Naive thymus-derived CD4-positive, alpha-beta T cell (primary cell): ENCODE results near the gene DENND1A. TPM values are rescaled to one million over a fixed set of nuclear protein-coding genes. Genes with fewer than 3 reads are reported as not detected.
"Not testable (repeated sequence)": the region's sequence is repeated elsewhere in the genome, so short reads cannot be mapped to it uniquely, and the experiment has no call there.

Source experiments
- ATAC-seq: fragments of 150-1000 bp; cut with Tn5 transposase; 2 replicates; pipeline ENCODE4 v1.10.0; 2021; ENCODE audit warnings: mild to moderate bottlenecking, moderate library complexity
- CTCF ChIA-PET: fragments of 350-600 bp; sonication (Branson Sonifier 250); formaldehyde crosslinking; loops from one replicate; lab custom pipeline; 2021; ENCODE audit warnings: antibody characterized with exemption; lab: Charles Lee
- POLR2A ChIA-PET: fragments of 350-600 bp; sonication (Branson Sonifier 250); formaldehyde crosslinking; loops from one replicate; lab custom pipeline; 2021; ENCODE audit warnings: antibody characterized with exemption, inconsistent platforms; lab: Charles Lee
- DNase-seq, 9 donors: peaks; one replicate each; pipeline versions ENCODE4 v3.0.0 to v3.0.0-alpha.2; 2020 to 2022; ENCODE audit warnings: mixed read lengths in 1 of 9
- H3K27ac ChIP-seq: one replicate; pipeline ENCODE4 v1.7.0; 2013; ENCODE audit warnings: mild to moderate bottlenecking, low read depth, low read length, moderate library complexity
- H3K27me3 ChIP-seq, 2 donors: one replicate each; pipeline ENCODE4 v1.7.0; 2013; ENCODE audit warnings: low read length in 2 of 2, mild to moderate bottlenecking in 2 of 2, moderate library complexity in 2 of 2; ENCODE audit not compliant: control insufficient read depth in 2 of 2, insufficient read depth in 2 of 2
- H3K36me3 ChIP-seq, 3 experiments: 1 replicate in 2 of 3; 2 replicates in 1 of 3; pipeline ENCODE4 v1.7.0; 2013; ENCODE audit warnings: low read length in 3 of 3, mild to moderate bottlenecking in 3 of 3, moderate library complexity in 1 of 3; ENCODE audit not compliant: insufficient read depth in 3 of 3, control insufficient read depth in 2 of 3
- H3K4me1 ChIP-seq, 2 donors: one replicate each; pipeline ENCODE4 v1.7.0; 2013; ENCODE audit warnings: low read length in 2 of 2, mild to moderate bottlenecking in 2 of 2, moderate library complexity in 1 of 2; ENCODE audit not compliant: control insufficient read depth in 2 of 2, insufficient read depth in 2 of 2
- H3K4me3 ChIP-seq: 2 replicates; pipeline ENCODE4 v1.7.0; 2013; ENCODE audit warnings: mild to moderate bottlenecking, low read length
- H3K9me3 ChIP-seq, 3 experiments: 1 replicate in 2 of 3; 2 replicates in 1 of 3; pipeline ENCODE4 v1.7.0; 2013; ENCODE audit warnings: low read length in 3 of 3; ENCODE audit not compliant: control insufficient read depth in 2 of 3
- H3K27ac Mint-ChIP-seq, 9 donors: one replicate each; pipeline ENCODE4 v1.8.0; 2020 to 2022; ENCODE audit warnings: mixed read lengths in 9 of 9, mild to moderate bottlenecking in 8 of 9, moderate library complexity in 5 of 9, inconsistent platforms in 2 of 9
- H3K27me3 Mint-ChIP-seq, 5 donors: one replicate each; pipeline ENCODE4 v1.8.0; 2021 to 2022; ENCODE audit warnings: mixed read lengths in 5 of 5, mild to moderate bottlenecking in 1 of 5
- H3K36me3 Mint-ChIP-seq, 5 donors: one replicate each; pipeline ENCODE4 v1.8.0; 2020 to 2022; ENCODE audit warnings: mixed read lengths in 5 of 5, mild to moderate bottlenecking in 3 of 5, inconsistent platforms in 1 of 5
- H3K4me1 Mint-ChIP-seq, 7 donors: one replicate each; pipeline ENCODE4 v1.8.0; 2020 to 2022; ENCODE audit warnings: mixed read lengths in 7 of 7, mild to moderate bottlenecking in 3 of 7, inconsistent platforms in 1 of 7
- H3K4me3 Mint-ChIP-seq, 10 donors: one replicate each; pipeline ENCODE4 v1.8.0; 2020 to 2022; ENCODE audit warnings: mild to moderate bottlenecking in 10 of 10, mixed read lengths in 10 of 10, moderate library complexity in 6 of 10, inconsistent platforms in 2 of 10
- H3K9me3 Mint-ChIP-seq, 11 donors: one replicate each; pipeline ENCODE4 v1.8.0; 2020 to 2022; ENCODE audit warnings: mixed read lengths in 11 of 11, mild to moderate bottlenecking in 4 of 11, inconsistent platforms in 1 of 11, moderate library complexity in 1 of 11
- intact Hi-C, 2 donors: fragments of 100-400 bp; cut with micrococcal nuclease; formaldehyde crosslinking; loops; one replicate each; pipeline ENCODE4 v1.15.1; 2023
- polyA plus RNA-seq, 2 donors: library from polyadenylated mRNA; unstranded; fragments of 300-500 nt; fragmentation: Illumina TruSeq; gene quantifications; one replicate each; pipeline ENCODE4 v1.2.3, GENCODE V29; 2021
- total RNA-seq, 6 experiments: library from RNA in 5 of 6; stranded (reverse) in 5 of 6; gene quantifications; 1 replicate in 5 of 6; 2 replicates in 1 of 6; pipeline ENCODE4 v1.2.3 and lab custom pipeline; 2021 to 2026

DENND1A gene
- total and polyA plus RNA-seq, 7 experiments from 2014 or later = 4.6 to 41.1 (median 16.5) TPM

DNA sequence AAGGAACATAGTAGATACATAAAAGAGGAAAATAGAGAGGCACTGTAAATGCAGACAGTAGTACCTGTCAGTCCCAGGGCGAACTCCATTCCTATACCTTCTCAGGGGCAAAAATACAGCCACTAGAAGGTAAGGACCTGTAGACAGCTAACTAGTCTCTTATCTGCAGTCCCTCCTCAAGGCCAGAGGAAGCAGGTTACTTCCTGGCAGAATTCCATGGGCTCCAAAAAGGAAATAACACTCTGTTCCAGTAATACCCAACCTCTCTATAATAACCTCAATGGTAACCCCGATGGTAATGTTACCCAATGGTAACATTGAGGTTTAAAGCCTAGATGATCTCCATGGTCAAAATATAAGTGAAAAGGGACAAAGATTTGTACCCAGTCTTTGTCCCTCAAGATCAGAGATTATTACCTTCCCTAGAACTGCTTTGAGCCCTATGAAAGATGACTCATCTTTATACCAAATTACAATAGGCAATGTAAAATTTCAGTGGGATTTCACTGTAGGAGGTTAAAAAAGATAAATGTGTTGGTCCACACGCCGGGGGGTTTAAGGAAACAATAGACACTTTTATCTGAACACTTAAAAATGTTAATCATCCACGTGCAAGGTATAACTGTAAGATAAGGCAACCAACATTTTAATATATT, 113.0 kb downstream of the DENND1A start:
- Mint-ChIP-seq H3K4me3 (no peak overlapping the region), H3K9me3 (peaks cover 0 to 2% (median 0%) of the 10 kb centered on the region in 11 donors), H3K4me1 (peaks cover 0 to 4% (median 0%) of the 10 kb centered on the region in 7 donors), H3K27ac (no peak overlapping the region), H3K27me3 (no peaks in the 10 kb centered on the region), H3K36me3 (peaks cover 0 to 19% (median 7%) of the 10 kb centered on the region in 5 donors)
- no peak for DNase-seq
- H3K27me3 ChIP-seq = no peaks in the 10 kb centered on the region
- ChIA-PET POLR2A (no interaction called here), CTCF (no interaction called here)
- H3K36me3 ChIP-seq = no peaks in the 10 kb centered on the region
- ATAC-seq = no peak
- intact Hi-C loops = no loop called here
- no peaks in the 10 kb centered on the region for H3K4me1 ChIP-seq
- no peaks in the 10 kb centered on the region for H3K9me3 ChIP-seq
- H3K27ac ChIP-seq = no peak overlapping the region
- H3K4me3 ChIP-seq = no peak overlapping the region

DNA sequence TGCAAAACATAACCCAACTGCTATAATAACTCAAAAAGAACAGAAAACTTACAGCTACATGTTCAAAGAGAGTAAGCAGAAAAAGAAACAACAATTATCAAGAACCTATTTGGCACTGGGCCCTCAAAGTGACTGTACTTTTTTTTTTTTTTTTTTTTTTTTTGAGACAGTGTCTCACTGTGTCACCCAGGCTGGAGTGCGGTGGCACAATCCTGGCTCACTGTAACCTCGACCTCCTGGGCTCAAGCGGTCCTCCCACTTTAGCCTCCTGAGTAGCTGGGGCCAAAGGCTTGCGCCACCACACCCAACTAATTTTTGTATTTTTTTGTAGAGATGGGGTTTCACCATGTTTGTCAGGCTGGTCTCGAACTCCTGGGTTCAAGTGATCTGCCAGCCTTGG, 114.1 kb downstream of the DENND1A start:
- H3K36me3 ChIP-seq, ATAC-seq, intact Hi-C loops, H3K27me3 Mint-ChIP-seq, H3K9me3 Mint-ChIP-seq, POLR2A ChIA-PET, H3K9me3 ChIP-seq, H3K4me3 Mint-ChIP-seq, H3K4me3 ChIP-seq, H3K27ac ChIP-seq, DNase-seq, H3K27me3 ChIP-seq, H3K4me1 ChIP-seq, H3K4me1 Mint-ChIP-seq, H3K27ac Mint-ChIP-seq: not testable (repeated sequence)
- CTCF ChIA-PET = interaction anchor here (0.6 kb wide), 1 partner anchor 54 kb away, joined by 3 read pairs; no protein-coding TSS in a partner anchor
- peaks cover 0 to 21% (median 10%) of the 10 kb centered on the region in 5 donors for H3K36me3 Mint-ChIP-seq

DNA sequence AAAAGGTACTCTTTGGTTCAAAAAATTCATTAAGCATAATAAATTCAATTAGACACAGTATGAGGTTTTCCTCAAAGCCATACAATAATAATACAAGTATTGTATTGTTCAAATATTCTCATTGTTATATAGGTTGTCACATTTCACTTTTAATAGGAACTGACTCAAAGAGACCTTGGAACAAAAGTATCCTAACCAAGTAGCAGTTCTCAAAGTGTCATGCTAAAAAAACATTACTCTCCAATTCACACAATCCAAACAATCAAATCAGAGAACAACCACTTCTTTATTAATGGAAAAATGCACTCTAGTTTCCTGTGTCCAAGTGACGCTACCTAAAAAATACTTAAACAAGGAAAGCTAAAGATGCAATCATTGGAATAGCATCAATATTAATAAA, 115.4 kb downstream of the DENND1A start:
- no peaks in the 10 kb centered on the region for H3K27me3 Mint-ChIP-seq
- Histone ChIP-seq H3K27ac (no peak overlapping the region), H3K4me1 (no peaks in the 10 kb centered on the region), H3K4me3 (no peak overlapping the region), H3K9me3 (no peaks in the 10 kb centered on the region), H3K27me3 (no peaks in the 10 kb centered on the region), H3K36me3 (no peaks in the 10 kb centered on the region)
- H3K4me3 Mint-ChIP-seq = no peak overlapping the region
- no peaks in the 10 kb centered on the region for H3K9me3 Mint-ChIP-seq
- peaks cover 0 to 16% (median 4%) of the 10 kb centered on the region in 5 donors for H3K36me3 Mint-ChIP-seq
- intact Hi-C loops = no loop called here
- DNase-seq (no peak), ATAC-seq (no peak)
- ChIA-PET CTCF (no interaction called here), POLR2A (no interaction called here)
- no peak overlapping the region for H3K27ac Mint-ChIP-seq
- H3K4me1 Mint-ChIP-seq = peaks cover 0 to 4% (median 0%) of the 10 kb centered on the region in 7 donors

DNA sequence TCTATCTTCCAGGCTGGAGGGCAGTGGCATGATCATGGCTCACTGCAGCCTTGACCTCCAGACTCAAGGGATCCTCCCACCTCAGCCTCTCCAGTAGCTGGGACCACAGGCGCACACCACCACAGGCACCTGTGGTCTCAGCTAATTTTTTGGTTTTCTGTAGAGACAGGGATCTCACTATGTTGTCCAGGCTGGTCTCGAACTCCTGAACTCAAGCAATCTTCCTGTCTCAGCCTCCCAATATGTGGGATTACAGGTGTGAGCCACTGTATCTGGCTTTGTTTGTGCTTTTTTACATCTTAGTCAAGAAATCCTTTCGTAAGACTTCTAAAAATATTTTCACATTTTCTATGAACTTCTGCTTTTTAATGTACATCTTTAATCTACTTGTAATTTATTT, 116.9 kb downstream of the DENND1A start:
- DNase-seq (no peak), ATAC-seq (no peak)
- CTCF ChIA-PET = no interaction called here
- no peaks in the 10 kb centered on the region for H3K27me3 Mint-ChIP-seq
- no peak overlapping the region for H3K27ac Mint-ChIP-seq
- H3K9me3 ChIP-seq = no peaks in the 10 kb centered on the region
- H3K36me3 ChIP-seq = no peaks in the 10 kb centered on the region
- intact Hi-C loops = no loop called here
- H3K4me3 ChIP-seq = no peak overlapping the region
- no peak overlapping the region for H3K4me3 Mint-ChIP-seq
- H3K9me3 Mint-ChIP-seq = no peaks in the 10 kb centered on the region
- H3K4me1 Mint-ChIP-seq = peaks cover 0 to 4% (median 0%) of the 10 kb centered on the region in 7 donors
- H3K27me3 ChIP-seq = no peaks in the 10 kb centered on the region
- no peaks in the 10 kb centered on the region for H3K4me1 ChIP-seq
- H3K27ac ChIP-seq = no peak overlapping the region
- POLR2A ChIA-PET = no interaction called here
- H3K36me3 Mint-ChIP-seq = peaks cover 0 to 13% (median 4%) of the 10 kb centered on the region in 5 donors

DNA sequence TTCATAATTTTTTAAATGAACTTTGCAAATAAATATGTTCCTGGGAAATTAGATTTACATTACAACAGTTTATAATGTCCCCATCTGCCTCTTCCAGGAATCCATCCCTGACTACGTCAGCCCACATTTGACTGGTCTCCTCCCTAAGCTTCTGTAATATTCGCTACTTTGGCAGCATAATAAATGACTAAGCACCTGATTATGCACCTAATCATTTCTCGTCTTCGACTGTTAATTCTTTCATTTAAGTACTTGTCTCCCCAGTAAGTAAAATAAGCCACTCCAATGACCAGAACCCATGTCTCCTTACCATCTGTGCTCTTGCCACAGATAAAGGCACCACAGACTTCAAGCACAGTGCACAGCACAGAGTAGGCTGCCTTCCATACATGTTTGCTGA, 122.7 kb downstream of the DENND1A start:
- Histone ChIP-seq H3K36me3 (no peaks in the 10 kb centered on the region), H3K4me3 (no peak overlapping the region), H3K9me3 (no peaks in the 10 kb centered on the region), H3K27ac (no peak overlapping the region), H3K4me1 (no peaks in the 10 kb centered on the region), H3K27me3 (no peaks in the 10 kb centered on the region)
- Mint-ChIP-seq H3K4me3 (no peak overlapping the region), H3K9me3 (no peaks in the 10 kb centered on the region), H3K36me3 (peaks cover 0 to 9% (median 3%) of the 10 kb centered on the region in 5 donors), H3K27me3 (no peaks in the 10 kb centered on the region), H3K4me1 (no peaks in the 10 kb centered on the region), H3K27ac (no peak overlapping the region)
- POLR2A ChIA-PET = no interaction called here
- DNase-seq = no peak
- ATAC-seq = no peak
- intact Hi-C loops = no loop called here
- CTCF ChIA-PET = no interaction called here

DNA sequence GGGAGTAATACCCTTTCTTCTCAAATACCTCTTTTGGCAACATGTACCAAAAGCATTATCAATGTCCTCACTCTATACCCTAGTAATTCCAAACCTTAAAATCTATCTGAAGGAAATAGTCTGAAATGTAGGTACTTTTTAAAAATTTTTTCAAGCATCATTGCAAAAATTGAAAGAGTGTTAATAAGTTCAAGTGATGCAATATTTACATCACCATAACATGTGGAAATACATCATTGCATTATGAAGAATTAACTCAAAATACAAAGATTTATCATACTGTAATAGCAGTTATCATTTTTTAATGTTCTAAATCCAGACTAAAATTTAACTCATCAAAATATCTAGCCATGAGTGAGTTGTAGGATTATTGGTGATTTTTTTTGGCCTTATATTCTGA, 123.1 kb downstream of the DENND1A start:
- Mint-ChIP-seq H3K9me3 (no peaks in the 10 kb centered on the region), H3K4me1 (no peaks in the 10 kb centered on the region), H3K4me3 (no peak overlapping the region), H3K27me3 (no peaks in the 10 kb centered on the region), H3K36me3 (peaks cover 0 to 9% (median 3%) of the 10 kb centered on the region in 5 donors), H3K27ac (no peak overlapping the region)
- Histone ChIP-seq H3K4me1 (no peaks in the 10 kb centered on the region), H3K27me3 (no peaks in the 10 kb centered on the region), H3K27ac (no peak overlapping the region), H3K36me3 (no peaks in the 10 kb centered on the region), H3K4me3 (no peak overlapping the region), H3K9me3 (no peaks in the 10 kb centered on the region)
- POLR2A ChIA-PET = no interaction called here
- CTCF ChIA-PET = no interaction called here
- DNase-seq (no peak), ATAC-seq (no peak)
- intact Hi-C loops = no loop called here

DNA sequence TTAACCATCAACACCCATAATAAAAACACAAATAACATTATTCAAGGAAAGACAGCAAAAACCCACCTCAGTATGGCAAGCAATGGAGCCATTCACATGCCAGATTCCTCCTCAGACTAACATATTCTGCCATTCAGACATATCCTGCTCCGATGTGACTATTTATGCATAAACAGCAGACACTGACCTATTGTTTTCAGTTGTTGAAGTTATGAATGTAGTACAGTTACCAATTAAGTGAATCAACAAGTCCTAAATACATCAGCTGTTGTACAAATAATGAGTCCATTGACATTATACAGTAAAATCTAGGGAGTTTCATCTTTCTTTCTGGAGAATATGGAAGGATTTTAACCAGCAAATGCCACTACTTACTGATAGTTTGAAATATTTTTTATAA, 131.7 kb downstream of the DENND1A start:
- H3K27ac ChIP-seq = no peak overlapping the region
- H3K27me3 ChIP-seq = no peaks in the 10 kb centered on the region
- no peaks in the 10 kb centered on the region for H3K36me3 ChIP-seq
- intact Hi-C loops = no loop called here
- H3K36me3 Mint-ChIP-seq = peaks cover 0 to 5% (median 3%) of the 10 kb centered on the region in 5 donors
- H3K9me3 ChIP-seq = no peaks in the 10 kb centered on the region
- H3K27me3 Mint-ChIP-seq = peaks cover 0 to 4% (median 0%) of the 10 kb centered on the region in 5 donors
- ATAC-seq (no peak), DNase-seq (no peak)
- ChIA-PET POLR2A (no interaction called here), CTCF (no interaction called here)
- H3K4me1 ChIP-seq = no peaks in the 10 kb centered on the region
- H3K4me3 ChIP-seq = no peak overlapping the region
- H3K4me3 Mint-ChIP-seq = no peak overlapping the region
- no peaks in the 10 kb centered on the region for H3K9me3 Mint-ChIP-seq
- H3K4me1 Mint-ChIP-seq = peaks cover 6 to 25% (median 18%) of the 10 kb centered on the region in 7 donors
- H3K27ac Mint-ChIP-seq = no peak overlapping the region
